ENCODE measurements around the gene COL11A1.
A peak's percentile ranks its signal among the peaks of the same experiment; 100 is the strongest.

COL11A1 gene

GRCh38 chr1:103112546-103112945 lies 4.2 kb upstream of the COL11A1 start:
- no peaks in the 10 kb centered on the region for H3K36me3 ChIP-seq (replicated peaks)
- DNase-seq, result no peak
- TF ChIP-seq CTCF (IDR thresholded peaks at IDR 0.05; ENCODE audit: low read depth, low read length, missing control alignments), result no peak
- in situ Hi-C loops (cut with HindIII; ENCODE audit: low pct_ligation_motif_present, low sequenced_read_pairs), result no loop called here
- H3K27me3 ChIP-seq (replicated peaks), result no peaks in the 10 kb centered on the region
- no peak overlapping the region for H3K27ac ChIP-seq
- H3K4me3 ChIP-seq (ENCODE audit: low read depth, low read length), result no peak overlapping the region

DNA sequence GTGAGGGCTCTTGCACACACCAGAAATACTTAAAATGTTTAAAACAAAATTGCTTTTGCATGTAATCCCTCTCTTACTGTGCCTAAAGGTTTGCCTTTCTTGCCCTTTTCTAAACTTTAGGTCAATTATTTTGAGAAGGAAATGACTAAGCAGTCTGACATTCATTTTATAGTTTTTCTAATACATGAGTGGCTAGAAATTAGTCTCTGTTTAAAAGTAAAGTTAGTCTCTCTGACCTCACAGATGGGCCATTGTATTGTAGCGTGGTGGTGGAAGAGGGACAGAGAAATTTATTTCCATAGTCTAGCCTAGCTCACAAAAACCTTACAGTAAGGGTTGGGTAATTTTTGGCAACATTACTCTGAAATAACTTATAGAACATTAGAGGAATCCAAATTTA lies 3.6 kb upstream of the COL11A1 start:
- Histone ChIP-seq H3K27me3 (replicated peaks) (no peaks in the 10 kb centered on the region), H3K27ac (no peak overlapping the region), H3K36me3 (replicated peaks) (no peaks in the 10 kb centered on the region), H3K4me3 (ENCODE audit: low read depth, low read length) (no peak overlapping the region)
- in situ Hi-C loops (cut with HindIII; ENCODE audit: low pct_ligation_motif_present, low sequenced_read_pairs), result no loop called here
- no peak for TF ChIP-seq CTCF (IDR thresholded peaks at IDR 0.05; ENCODE audit: low read depth, low read length, missing control alignments)
- DNase-seq, result no peak

DNA sequence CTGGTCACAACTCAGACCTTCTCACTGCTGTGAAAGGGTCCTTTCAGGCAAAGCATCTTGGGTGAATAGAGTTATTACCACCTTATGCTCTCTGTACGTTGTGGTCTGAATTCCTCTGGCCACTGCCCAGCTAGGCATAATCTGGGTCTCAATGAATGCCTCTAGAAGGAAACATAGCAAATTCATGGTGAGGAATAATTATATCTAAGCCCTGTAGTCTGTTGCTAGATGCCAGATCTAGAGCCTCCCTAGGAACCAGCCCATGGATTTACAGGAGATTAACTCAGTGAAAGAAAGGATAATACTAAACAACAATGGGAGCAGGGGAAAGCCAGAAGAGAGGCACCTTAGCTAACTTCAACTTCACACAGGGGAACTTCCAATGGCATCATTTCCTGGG lies 2.4 kb upstream of the COL11A1 start:
- no peak for DNase-seq
- no peak overlapping the region for H3K27ac ChIP-seq
- in situ Hi-C loops (cut with HindIII; ENCODE audit: low pct_ligation_motif_present, low sequenced_read_pairs), result no loop called here
- no peaks in the 10 kb centered on the region for H3K36me3 ChIP-seq (replicated peaks)
- no peaks in the 10 kb centered on the region for H3K27me3 ChIP-seq (replicated peaks)
- H3K4me3 ChIP-seq (ENCODE audit: low read depth, low read length), result no peak overlapping the region
- no peak for TF ChIP-seq CTCF (IDR thresholded peaks at IDR 0.05; ENCODE audit: low read depth, low read length, missing control alignments)

DNA sequence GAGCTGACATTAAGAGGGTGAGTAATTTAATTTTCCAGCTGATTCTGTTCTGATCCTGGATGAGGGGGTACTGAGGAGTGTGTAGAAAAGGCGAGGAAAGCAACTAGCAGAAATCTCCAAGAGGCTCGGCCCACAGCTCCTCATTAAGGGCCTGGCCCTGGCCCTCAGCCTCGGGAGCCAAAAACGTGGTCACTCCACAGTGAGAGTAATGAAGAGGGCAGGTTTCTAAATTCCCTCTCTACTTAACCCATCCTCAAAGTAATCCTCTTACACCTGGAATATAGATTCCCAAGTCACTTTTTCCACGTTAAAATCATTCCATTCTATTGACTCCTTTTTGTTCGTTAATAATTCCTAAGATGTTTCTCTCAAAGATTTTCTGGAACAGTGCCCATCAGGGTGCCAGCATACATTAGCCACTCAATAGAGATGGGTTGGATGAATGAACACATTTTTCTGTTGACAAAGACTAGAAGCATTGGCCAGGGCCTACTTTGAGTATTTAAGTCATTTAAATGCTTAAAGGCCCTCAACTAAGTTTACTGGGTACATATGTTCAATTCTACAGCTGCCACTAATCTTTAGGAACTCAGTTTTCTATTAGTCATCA lies 1.1 kb upstream of the COL11A1 start:
- no peak for TF ChIP-seq CTCF (IDR thresholded peaks at IDR 0.05; ENCODE audit: low read depth, low read length, missing control alignments)
- Histone ChIP-seq H3K27ac (no peak overlapping the region), H3K27me3 (replicated peaks) (no peaks in the 10 kb centered on the region), H3K4me3 (ENCODE audit: low read depth, low read length) (peak overlapping the region; percentile 75), H3K36me3 (replicated peaks) (no peaks in the 10 kb centered on the region)
- in situ Hi-C loops (cut with HindIII; ENCODE audit: low pct_ligation_motif_present, low sequenced_read_pairs), result no loop called here
- DNase-seq, result no peak

- Histone ChIP-seq H3K36me3 (replicated peaks) (no peaks in the 10 kb centered on the region), H3K27ac (no peak overlapping the region), H3K4me3 (ENCODE audit: low read depth, low read length) (peak overlapping the region; percentile 75), H3K27me3 (replicated peaks) (no peaks in the 10 kb centered on the region)
- DNase-seq, result no peak
- in situ Hi-C loops (cut with HindIII; ENCODE audit: low pct_ligation_motif_present, low sequenced_read_pairs), result no loop called here
- TF ChIP-seq CTCF (IDR thresholded peaks at IDR 0.05; ENCODE audit: low read depth, low read length, missing control alignments), result no peak
Measured at GRCh38 chr1:103107741-103108375, 464 bp downstream of the COL11A1 start.
